GM12865 (cell line): ENCODE data around the gene CENPF.

Experiments used
- DNase-seq: peaks from one replicate; pipeline ENCODE4 v3.0.0; 2010; ENCODE audit warnings: low read depth
- H3K4me3 ChIP-seq: 2 replicates; pipeline ENCODE4 v1.5.1; 2011; ENCODE audit warnings: mild to moderate bottlenecking, low read depth, low read length, control low read depth
- CTCF ChIP-seq: IDR thresholded peaks from 2 replicates; pipeline ENCODE4 v1.5.1; 2011; ENCODE audit warnings: low read length, control low read depth, low read depth, inconsistent platforms; ENCODE audit not compliant: insufficient read depth; ENCODE audit errors: missing control alignments

Gene CENPF

GRCh38 chr1:214602764-214603657, at the start of gene CENPF:
CENPF (plus strand) TSS chr1:214603195; CDS start chr1:214613755, 10,560 bp downstream.
- DNase-seq: peak; percentile 98
- peak within 1 kb of the TSS; percentile 99 for H3K4me3 ChIP-seq
- peak; percentile 10 for TF ChIP-seq CTCF

GRCh38 chr1:214557952-214558735, 44.9 kb upstream of the CENPF start:
- TF ChIP-seq CTCF: no peak
- H3K4me3 ChIP-seq: no peak overlapping the region
- peak; percentile 20 for DNase-seq

- no peak for DNase-seq
- no peak overlapping the region for H3K4me3 ChIP-seq
- no peak for TF ChIP-seq CTCF
Observed at GRCh38 chr1:214563881-214564280, 39.1 kb upstream of the CENPF start.

GRCh38 chr1:214565310-214565709, 37.7 kb upstream of the CENPF start:
- TF ChIP-seq CTCF: no peak

GRCh38 chr1:214566158-214567104, 36.6 kb upstream of the CENPF start:
- no peak overlapping the region for H3K4me3 ChIP-seq
- TF ChIP-seq CTCF: no peak
- no peak for DNase-seq

More at GRCh38 chr1:214565310-214565709, 37.7 kb upstream of the CENPF start:
- DNase-seq: no peak
- no peak overlapping the region for H3K4me3 ChIP-seq

- TF ChIP-seq CTCF: no peak
- no peak for DNase-seq
- no peak overlapping the region for H3K4me3 ChIP-seq
Observed at GRCh38 chr1:214567481-214567980, 35.5 kb upstream of the CENPF start.
